AG09309 (cell line): Measurements from ENCODE around the gene MTTP.
"Not testable (repeated sequence)": the region's sequence is repeated elsewhere in the genome, so short reads cannot be mapped to it uniquely, and the experiment has no call there.

ENCODE experiments used
- DNase-seq: peaks from one replicate; pipeline ENCODE4 v3.0.0-alpha.2; 2010; ENCODE audit warnings: low read depth
- H3K4me3 ChIP-seq: 2 replicates; pipeline ENCODE4 v1.5.1; 2011; ENCODE audit warnings: mild to moderate bottlenecking, low read depth, low read length, moderate library complexity; ENCODE audit not compliant: control insufficient read depth
- CTCF ChIP-seq: IDR thresholded peaks from 2 replicates; pipeline ENCODE4 v1.5.1; 2011; ENCODE audit warnings: mild to moderate bottlenecking, low read depth, low read length, inconsistent platforms; ENCODE audit not compliant: insufficient read depth, control insufficient read depth; ENCODE audit errors: missing control alignments

The MTTP gene

GRCh38 chr4:99574530-99575324 lies at the start of gene MTTP:
MTTP (plus strand) TSS chr4:99574824; CDS start chr4:99574910, 86 bp downstream.
- no peak for DNase-seq
- H3K4me3 ChIP-seq, result no peak within 1 kb of the TSS
- TF ChIP-seq CTCF, result no peak

DNA sequence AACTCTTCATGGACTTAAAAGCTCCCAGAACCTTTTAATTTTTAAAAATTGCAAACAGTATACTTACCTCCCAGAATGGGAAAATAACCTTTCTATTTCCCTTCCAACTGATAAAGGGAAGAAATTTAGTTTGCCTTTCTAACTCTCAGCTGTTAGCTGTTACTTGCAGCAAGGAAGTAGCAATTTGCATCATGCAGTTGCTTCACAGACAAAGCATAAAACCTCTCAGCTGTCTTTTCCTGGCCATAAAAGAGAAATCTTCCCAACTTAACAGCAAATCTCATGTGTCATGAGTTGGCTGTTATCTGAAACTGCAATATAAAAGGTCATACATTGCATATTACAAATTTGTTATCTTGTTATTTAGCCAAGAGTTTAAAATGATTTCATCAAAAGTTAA lies 45.4 kb upstream of the MTTP start:
- DNase-seq, result peak; percentile 17
- TF ChIP-seq CTCF, result no peak

DNA sequence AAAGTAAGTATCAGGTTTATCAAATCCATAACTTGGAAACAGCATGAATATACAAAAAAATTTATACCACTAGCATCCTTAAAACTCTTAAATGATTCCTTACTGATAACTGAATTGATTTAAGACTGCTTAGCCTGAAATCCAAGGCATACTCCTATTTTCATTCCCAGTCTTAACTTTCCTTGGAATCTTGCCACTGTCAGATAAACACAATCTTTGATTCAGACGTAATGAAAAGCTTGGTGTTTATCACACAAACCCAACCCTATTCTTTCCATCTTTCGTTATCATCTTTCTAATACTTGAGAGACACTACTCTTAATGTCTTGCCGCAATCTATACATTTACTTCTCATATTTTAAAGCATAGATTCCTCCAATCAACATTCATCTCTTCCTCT lies 44.7 kb upstream of the MTTP start:
- H3K4me3 ChIP-seq, result no peak overlapping the region
- TF ChIP-seq CTCF, result no peak
- no peak for DNase-seq

More for the DNA sequence above, 45.4 kb upstream of the MTTP start:
- H3K4me3 ChIP-seq, result no peak overlapping the region

DNA sequence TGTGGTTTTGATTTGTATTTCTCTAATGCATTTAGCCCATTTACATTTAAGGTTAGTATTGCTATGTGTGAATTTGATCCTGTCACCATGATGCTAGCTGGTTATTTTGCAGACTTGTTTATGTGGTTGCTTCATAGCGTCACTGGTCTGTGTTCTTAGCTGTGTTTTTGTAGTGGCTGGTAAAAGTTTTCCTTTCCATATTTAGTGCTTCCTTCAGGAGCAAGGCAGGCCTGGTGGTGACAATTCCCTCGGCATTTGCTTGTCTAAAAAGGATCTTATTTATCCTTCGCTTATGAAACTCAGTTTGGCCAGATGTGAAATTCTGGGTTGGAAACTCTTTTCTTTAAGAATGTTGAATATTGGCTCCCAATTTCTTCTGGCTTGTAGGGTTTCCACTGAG lies 39.9 kb upstream of the MTTP start:
- not testable (repeated sequence) for DNase-seq, H3K4me3 ChIP-seq

- TF ChIP-seq CTCF, result no peak
- H3K4me3 ChIP-seq, result no peak overlapping the region
- DNase-seq, result no peak
Measured at GRCh38 chr4:99536271-99536670, 38.4 kb upstream of the MTTP start.

GRCh38 chr4:99536848-99537247 lies 37.8 kb upstream of the MTTP start:
- H3K4me3 ChIP-seq, result no peak overlapping the region
- TF ChIP-seq CTCF, result no peak
- no peak for DNase-seq

DNA sequence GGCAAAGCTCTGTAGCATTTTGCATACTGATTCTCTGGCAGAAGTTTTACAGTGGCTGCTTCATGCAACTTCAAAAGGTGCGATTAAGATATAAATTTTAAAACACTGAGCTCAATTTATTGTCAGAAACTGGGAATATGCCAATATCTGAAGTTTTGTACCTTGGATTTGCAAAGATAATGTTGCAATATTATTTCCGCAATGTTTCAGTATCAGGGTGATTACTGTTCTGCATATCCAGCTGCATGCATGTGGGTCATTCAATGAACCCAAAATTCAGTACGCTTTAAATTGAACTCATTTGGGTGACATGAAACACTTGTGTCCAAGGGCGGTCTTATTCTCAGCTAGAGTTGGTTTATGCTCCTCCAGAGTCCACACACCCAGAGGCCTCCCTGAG lies 37.0 kb upstream of the MTTP start:
- no peak overlapping the region for H3K4me3 ChIP-seq
- no peak for DNase-seq
- no peak for TF ChIP-seq CTCF
